GM19372 (cell line): ENCODE measurements around the gene ADGRD1.

Experiments
- ATAC-seq: cut with Tn5 transposase; IDR thresholded peaks from one replicate; pipeline ENCODE4 v1.9.1; 2021; ENCODE audit warnings: mild to moderate bottlenecking, low read depth, moderate library complexity; ENCODE audit not compliant: unreplicated experiment

ADGRD1 gene

GRCh38 chr12:131003716-131004045, 50.0 kb downstream of the ADGRD1 start:
- ATAC-seq: no peak

DNA sequence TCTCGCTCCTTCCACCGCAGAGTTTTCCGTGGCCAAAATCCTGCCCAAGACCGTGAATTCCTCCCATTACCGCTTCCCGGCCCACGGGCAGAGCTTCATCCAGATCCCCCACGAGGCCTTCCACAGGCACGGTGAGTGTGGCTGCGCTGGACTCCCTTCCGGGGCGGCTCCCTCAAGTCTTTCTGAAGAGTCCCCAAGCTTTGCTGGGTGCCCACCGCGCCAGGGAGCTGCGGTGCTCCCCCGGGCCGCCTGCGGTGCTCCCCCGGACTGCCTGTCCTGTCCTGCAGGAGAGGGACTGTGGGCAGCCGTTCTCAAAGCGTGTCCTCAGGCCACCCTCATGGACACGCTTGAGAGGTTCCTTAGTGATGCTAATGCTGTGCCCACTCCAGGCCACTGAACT, 50.5 kb downstream of the ADGRD1 start:
- ATAC-seq: no peak

DNA sequence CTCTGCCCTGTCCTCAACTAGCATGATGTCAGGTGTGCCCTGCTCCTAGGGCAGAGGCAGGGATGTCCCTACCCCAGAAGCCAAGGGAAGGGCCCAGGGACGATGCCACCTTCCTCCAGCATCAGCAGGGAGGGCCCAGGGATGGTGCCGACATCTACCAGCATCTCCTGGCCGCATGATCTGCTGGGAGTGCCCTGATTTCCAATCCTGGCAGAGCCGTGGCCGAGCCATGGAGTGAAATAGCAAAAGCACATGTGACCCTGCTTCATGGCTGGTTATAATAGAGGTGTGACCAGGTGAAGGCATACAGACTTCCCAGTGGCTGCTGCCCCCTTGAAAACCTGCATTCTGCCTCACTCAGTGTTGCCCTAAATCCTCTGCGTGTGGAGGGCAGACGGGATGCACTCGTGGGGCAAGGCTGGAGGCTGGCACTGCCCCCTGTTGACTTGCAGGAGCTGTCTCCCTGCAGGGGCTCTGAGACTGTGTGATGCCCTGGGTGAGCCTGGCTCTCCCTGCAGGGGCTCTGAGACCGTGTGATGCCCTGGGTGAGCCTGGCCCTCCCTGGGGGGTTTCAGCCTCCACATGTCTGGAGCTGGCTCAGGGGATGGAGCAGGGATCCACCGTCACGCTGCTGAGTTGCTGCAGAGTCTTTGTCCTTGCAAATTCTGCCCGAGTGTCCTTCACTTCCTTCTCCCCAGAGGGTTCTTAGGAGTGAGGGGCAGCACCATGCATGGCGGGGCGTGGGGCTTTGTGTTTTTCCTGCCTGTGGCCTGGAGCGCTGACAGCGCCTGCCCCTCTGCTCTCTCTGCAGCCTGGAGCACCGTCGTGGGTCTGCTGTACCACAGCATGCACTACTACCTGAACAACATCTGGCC, 51.7 kb downstream of the ADGRD1 start:
- ATAC-seq: no peak

GRCh38 chr12:131006036-131006735, 52.5 kb downstream of the ADGRD1 start:
- ATAC-seq: no peak

DNA sequence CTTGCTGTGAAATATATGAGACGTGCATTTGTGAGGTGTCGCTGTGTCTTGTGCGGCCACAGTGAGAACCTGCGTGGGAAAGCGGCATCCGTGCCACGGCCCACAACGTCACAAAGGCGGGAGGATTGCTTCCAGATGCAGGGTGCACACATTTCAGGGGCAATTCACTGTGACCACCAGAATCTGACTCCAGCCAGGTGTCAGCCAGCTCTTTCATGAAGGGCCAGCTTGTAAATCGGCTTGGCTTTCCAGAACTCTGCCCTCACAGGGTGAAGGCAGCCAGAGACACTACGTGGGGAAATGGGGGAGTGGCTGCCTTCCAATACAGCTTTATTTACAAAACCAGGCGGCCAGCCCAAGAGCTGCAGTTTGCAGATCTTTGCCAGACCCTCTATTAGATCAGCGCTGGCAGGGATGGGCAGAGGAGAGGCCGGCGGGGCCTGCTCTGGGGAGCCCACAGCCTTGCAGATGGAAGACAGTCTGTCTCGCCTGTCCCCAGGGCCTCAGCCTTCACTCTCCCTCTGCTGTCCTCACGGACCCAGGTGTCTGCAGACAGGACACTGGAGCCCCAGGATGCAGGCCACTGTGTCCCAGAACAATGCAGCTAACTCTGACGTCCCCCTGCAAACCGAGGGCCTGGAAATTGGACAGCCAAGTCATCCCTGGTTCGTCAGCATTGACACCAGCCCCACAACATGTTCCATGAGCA, 53.5 kb downstream of the ADGRD1 start:
- no peak for ATAC-seq

- ATAC-seq: no peak
Measured at GRCh38 chr12:131007740-131008117, 54.0 kb downstream of the ADGRD1 start.

GRCh38 chr12:131008131-131008912, 54.6 kb downstream of the ADGRD1 start:
- no peak for ATAC-seq

GRCh38 chr12:131008913-131009270, 55.2 kb downstream of the ADGRD1 start:
- ATAC-seq: no peak

DNA sequence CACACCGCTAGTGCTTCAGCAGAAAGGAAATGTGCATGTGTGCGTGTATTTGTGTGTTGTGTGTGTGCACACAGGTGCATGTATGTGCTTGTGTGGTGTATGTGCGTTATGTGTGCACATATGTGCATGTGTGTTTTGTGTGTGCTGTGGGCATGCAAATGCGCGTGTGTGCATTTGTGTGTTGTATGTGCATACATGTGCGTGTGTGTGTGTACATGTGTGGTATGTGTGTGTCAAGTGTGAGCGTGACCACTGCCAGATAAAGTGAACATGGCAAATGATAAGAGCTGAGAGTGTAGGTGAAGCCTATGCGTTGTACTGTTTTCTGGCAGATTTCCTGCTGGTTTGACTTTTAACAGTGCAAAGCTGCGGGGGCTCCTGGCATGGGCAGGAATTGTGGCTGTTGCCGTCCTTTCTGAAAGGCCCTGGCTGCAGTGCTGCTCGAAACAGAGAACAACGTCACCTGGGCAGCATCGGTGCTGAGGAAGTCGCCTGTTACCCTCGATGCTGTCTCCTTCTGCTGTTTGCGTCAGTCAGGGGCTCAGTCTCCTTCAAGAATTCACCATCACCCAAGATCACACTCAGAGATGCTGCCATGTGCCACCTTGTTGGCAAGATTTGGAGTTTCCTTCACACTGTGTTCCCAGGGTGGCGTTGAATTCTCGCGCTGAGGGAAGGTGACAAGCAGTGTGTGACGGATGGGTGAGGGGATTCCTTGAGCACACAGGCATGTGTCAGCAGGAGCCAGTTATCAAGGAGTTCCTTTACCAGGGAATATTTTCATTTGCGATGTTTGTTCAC, 56.1 kb downstream of the ADGRD1 start:
- ATAC-seq: no peak

- ATAC-seq: no peak
Measured at GRCh38 chr12:131010396-131011131, 56.9 kb downstream of the ADGRD1 start.

DNA sequence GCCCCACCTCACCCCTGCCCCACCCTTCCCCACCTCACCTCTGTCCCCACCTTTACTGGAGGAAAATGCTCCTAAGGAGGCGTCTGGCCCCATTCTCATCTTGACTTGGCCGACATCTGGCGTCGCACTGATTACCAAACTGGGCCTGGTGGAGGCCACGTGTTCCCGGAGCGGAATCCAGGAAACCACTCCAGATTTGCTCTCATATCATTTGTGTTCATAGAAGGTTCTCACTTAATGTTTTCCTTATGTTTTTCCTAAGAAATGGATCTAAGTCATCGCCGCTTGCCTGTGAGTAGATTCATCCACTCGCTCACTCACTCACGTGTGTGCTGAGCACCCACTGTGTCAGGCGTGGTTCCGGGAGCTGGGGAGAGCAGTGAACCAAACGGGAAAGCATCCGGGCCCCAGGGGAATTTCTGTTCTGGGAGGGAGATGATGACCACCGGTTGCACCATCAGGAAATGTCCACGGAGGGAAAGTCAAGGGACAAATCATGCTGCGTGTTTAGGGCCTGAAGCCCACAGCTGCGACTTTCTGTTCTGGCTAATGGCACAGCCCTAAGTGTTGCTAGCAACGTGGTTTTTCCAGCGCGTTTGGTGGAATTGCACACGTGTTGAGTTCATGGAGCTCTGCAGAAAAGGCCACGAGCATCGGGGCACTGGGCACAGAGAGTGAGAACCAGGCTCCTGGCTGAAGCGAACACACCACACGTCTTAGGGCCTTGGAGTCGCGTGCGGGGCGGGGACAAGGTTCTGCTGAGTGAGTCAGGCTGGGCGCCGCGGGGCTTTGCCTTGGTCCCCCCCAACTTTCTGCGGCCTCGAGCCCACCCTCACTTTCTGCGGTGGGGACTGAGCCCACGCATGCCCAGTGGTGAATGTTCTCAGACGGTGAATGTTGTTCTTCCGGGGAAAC, 57.7 kb downstream of the ADGRD1 start:
- ATAC-seq: no peak

DNA sequence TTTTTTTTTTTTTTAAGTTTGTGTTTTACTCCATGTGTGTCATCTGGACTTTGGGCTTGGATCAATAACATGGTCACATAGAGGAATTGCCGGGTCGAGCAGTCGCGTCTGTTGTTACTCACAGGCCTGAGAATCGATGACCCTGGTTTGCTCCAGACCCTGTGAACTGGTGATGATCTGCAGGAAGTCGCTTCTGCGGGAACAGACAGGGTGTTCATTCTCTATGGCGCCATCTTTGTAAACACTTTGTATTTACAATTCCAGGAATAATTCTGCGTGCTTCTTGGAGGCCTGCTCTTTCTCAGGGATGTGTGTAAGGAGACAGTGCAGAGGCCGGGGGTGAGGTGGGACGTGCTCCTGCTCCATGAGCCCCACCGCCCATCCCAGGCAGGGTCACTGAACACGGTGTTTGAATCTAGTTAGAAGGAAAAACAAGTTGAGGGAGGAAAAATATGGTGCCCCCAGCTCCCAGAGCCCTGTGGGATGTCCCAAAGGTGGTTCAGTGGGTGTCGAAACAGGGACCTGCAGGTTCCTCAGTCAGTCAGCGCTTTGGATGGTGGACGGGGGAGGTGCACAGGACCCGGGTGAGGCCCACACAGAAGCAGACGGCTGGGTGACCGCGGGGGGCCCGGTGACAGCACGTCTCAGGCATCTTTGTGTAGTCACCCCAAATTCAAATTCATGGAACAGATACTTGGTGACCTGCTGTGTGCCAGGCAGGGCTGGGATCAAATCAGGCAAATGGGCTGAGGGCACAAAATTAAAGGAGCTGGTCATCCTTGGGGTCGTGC, 58.8 kb downstream of the ADGRD1 start:
- no peak for ATAC-seq

- no peak for ATAC-seq
Measured at GRCh38 chr12:131013118-131013517, 59.4 kb downstream of the ADGRD1 start.

DNA sequence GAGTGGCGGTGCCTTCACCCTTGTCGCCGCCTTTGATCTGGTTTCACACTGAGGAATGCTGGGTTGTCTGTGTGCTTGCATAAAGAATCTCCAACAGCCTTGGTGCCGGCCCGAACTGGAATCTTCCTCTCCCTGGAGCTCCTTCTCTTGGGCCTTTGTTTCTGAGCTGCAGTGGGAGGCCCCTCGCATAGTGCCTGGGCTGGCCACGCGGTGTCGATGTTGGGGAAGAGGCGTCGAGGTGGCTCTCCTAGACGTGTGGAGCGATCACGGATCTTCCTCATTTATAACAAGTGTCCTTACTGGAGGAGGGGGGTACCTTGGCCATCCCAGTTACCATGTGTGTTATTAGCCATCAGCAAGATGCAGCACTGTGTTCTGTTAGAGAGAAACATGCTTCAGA, 60.6 kb downstream of the ADGRD1 start:
- no peak for ATAC-seq

GRCh38 chr12:131015581-131016337, 62.1 kb downstream of the ADGRD1 start:
- no peak for ATAC-seq

DNA sequence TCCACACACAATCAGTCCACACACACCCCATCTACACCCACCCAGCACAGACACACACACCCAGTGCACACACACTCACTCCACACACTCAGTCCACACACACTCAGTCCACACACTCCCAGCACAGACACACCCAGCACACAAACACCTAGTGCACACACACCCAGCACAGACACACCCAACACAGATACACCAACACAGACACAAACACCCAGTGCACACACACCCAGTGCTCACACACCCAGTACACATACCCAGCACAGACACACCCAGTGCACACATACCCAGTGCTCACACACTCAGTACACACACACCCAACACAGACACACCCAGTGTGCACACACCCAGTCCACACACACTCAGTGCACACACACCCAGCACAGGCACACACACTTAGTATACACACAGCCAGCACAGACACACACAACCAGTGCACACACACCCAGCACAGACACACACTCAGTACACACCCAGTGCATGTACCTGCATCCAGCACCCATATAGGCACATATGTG, 63.8 kb downstream of the ADGRD1 start:
- no peak for ATAC-seq
